Psoas muscle (tissue), 8 donors: Measurements from ENCODE around the gene MEST. TPM values are rescaled to one million over a fixed set of nuclear protein-coding genes. Genes with fewer than 3 reads are reported as not detected.
"Not testable (repeated sequence)": the region's sequence is repeated elsewhere in the genome, so short reads cannot be mapped to it uniquely, and the experiment has no call there.

Experiments used
- ATAC-seq, 4 donors: fragments of 200-7000 bp; cut with Tn5 transposase; one replicate each; pipeline ENCODE4 v1.9.1; 2020; ENCODE audit warnings: moderate library complexity in 3 of 4, mild to moderate bottlenecking in 2 of 4
- DNase-seq, 2 donors: peaks; one replicate each; pipeline ENCODE4 v3.0.0-alpha.2; 2020
- H3K27ac ChIP-seq: fragments of 200-600 bp; one replicate; pipeline ENCODE4 v1.8.0; 2022
- H3K27me3 ChIP-seq, 3 donors: fragments of 200-600 bp in 1 of 3; one replicate each; pipeline versions ENCODE4 v1.6.1 to v1.8.0; 2013 to 2022; ENCODE audit warnings: low read length in 2 of 3, mild to moderate bottlenecking in 2 of 3, moderate library complexity in 1 of 3; ENCODE audit not compliant: insufficient read depth in 3 of 3
- H3K36me3 ChIP-seq, 2 donors: fragments of 200-600 bp in 1 of 2; one replicate each; pipeline versions ENCODE4 v1.6.1 to v1.8.0; 2013 to 2022; ENCODE audit warnings: low read depth in 1 of 2, mild to moderate bottlenecking in 1 of 2, moderate library complexity in 1 of 2; ENCODE audit not compliant: insufficient read depth in 1 of 2
- H3K4me1 ChIP-seq: fragments of 200-600 bp; one replicate; pipeline ENCODE4 v1.8.0; 2022
- H3K4me3 ChIP-seq: fragments of 200-600 bp; one replicate; pipeline ENCODE4 v1.8.0; 2022; ENCODE audit warnings: mild to moderate bottlenecking
- H3K9me3 ChIP-seq: fragments of 200-600 bp; one replicate; pipeline ENCODE4 v1.8.0; 2022
- WGBS, 3 donors: extraction: QIAGEN DNeasy Blood & Tissue Kit; methylation state at CpG; one replicate each; pipeline versions ENCODE4 v1.1.6 to v1.1.7; 2013; 5-methylcytosine and 5-hydroxymethylcytosine counted together
- intact Hi-C, 2 donors: fragments of 100-400 bp; cut with DNase I; formaldehyde crosslinking; loops; one replicate each; pipeline versions ENCODE4 v1.11.0 to v1.14.2; 2022
- polyA plus RNA-seq, 3 donors: library from polyadenylated mRNA; stranded (reverse); fragments of 200-250 nt; gene quantifications; one replicate each; pipeline ENCODE4 v1.2.3, GENCODE V29; 2013
- total RNA-seq, 4 donors: library from RNA; stranded (reverse); fragmentation: NEBNext Ultra II Directional in 2 of 4; extraction: Animal tissue kit (Norgen Biotek cat#: 25700) in 2 of 4; gene quantifications; one replicate each; pipeline versions ENCODE4 v1.2.1 to v1.2.4, GENCODE V29; 2021 to 2023
- TF ChIP-seq, protein P1 (sequence below): fragments of 200-600 bp; IDR thresholded peaks from one replicate; pipeline ENCODE4 v1.8.0; 2022; ENCODE audit warnings: antibody characterized with exemption
- donor health status: healthy with polysubstance abuse.
- donor health status: DM: no; HTN: no; CAD: no; lungs with moderate emphysema.
- donor health status: Bipolar disorder and iron deficiency.
- donor health status: healthy.
- donor health status: DM: yes; HTN: yes; CAD: no.
- donor health status: DM: no; HTN: no; CAD: no.
- donor health status: DM: no; HTN: no; CAD: no.
- donor health status: DM: yes; HTN: yes; CAD: no.

The MEST gene
- total and polyA plus RNA-seq, 7 donors, result 2.8 to 12.6 (median 5.2) TPM

DNA sequence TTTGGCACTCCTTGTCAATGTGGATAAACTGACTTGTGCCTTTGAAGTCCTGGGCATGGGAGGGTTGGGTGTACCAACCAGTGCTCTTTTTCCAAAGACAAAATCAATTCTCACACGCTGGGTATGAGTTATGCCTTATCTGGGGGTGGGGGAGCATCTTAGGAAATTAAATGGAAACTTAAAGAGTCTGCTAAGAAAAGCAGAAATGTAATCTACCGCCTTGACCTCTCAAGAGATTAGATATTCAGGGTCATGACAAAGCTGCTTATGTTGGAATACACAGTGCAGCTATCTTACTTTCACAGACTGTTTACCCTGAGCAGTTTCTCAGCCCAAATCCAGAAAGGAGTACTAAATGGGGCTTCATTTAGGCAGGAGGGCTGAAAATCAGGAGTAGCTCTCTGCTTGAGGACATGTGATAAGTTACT, 2.6 kb downstream of the MEST start:
- Histone ChIP-seq H3K27ac (no peak overlapping the region), H3K9me3 (no peaks in the 10 kb centered on the region), H3K27me3 (peaks cover 0 to 47% (median 16%) of the 10 kb centered on the region in 3 donors), H3K4me1 (no peaks in the 10 kb centered on the region), H3K4me3 (no peak overlapping the region), H3K36me3 (no peaks in the 10 kb centered on the region)
- intact Hi-C loops, result no loop called here
- TF ChIP-seq, protein P1, sequence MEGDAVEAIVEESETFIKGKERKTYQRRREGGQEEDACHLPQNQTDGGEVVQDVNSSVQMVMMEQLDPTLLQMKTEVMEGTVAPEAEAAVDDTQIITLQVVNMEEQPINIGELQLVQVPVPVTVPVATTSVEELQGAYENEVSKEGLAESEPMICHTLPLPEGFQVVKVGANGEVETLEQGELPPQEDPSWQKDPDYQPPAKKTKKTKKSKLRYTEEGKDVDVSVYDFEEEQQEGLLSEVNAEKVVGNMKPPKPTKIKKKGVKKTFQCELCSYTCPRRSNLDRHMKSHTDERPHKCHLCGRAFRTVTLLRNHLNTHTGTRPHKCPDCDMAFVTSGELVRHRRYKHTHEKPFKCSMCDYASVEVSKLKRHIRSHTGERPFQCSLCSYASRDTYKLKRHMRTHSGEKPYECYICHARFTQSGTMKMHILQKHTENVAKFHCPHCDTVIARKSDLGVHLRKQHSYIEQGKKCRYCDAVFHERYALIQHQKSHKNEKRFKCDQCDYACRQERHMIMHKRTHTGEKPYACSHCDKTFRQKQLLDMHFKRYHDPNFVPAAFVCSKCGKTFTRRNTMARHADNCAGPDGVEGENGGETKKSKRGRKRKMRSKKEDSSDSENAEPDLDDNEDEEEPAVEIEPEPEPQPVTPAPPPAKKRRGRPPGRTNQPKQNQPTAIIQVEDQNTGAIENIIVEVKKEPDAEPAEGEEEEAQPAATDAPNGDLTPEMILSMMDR, result no peak
- DNase-seq (no peak), ATAC-seq (no peak)
- WGBS, 3 donors, result 47 to 52% (median 51%) methylated on average over 2 of the region's 2 CpGs

DNA sequence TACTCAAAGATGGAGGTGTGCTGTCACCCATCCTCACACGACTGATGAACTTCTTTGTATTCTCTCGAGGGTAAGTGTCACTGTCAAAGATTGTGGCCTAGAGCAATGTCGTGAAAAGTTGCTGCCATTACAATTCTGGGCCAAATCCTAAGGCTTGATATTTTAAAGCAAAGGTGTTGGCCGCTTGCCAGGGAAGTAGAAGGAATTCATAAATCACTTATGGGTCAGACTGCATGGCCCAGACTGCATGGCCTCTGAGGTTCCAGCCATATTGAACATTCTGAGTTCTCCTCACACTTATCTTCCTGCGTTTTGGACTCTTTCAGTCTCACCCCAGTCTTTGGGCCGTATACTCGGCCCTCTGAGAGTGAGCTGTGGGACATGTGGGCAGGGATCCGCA, 8.6 kb downstream of the MEST start:
- Histone ChIP-seq H3K4me3 (no peak overlapping the region), H3K27ac (no peak overlapping the region), H3K36me3 (peaks cover 0 to 17% of the 10 kb centered on the region in 2 donors), H3K4me1 (no peaks in the 10 kb centered on the region), H3K9me3 (no peaks in the 10 kb centered on the region), H3K27me3 (peaks cover 0 to 3% (median under 1%) of the 10 kb centered on the region in 3 donors)
- 77 to 81% (median 78%) methylated on average over 8 of the region's 8 CpGs for WGBS, 3 donors
- TF ChIP-seq, protein P1, result no peak
- intact Hi-C loops, result no loop called here
- no peak for ATAC-seq
- no peak for DNase-seq

DNA sequence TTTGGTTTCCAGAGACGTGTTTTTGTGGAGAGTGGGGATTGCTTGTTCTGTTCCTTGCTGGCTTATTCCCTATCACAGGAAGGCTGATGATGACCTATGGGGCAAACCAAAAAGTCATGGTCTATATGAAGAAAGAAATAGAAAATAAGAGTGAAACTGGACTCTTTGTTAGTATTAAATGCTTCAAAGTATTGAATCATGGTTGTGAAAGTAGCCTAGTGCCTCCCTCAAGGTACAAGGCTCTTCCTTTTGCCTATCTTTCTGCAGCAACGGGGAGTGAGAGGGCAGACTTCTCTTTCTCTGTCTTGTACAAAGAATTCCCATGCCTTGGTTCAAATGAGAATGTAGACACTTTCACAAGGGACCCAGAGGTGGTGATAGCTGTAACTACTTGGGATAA, 9.0 kb downstream of the MEST start:
- no peak for DNase-seq
- no peak for ATAC-seq
- Histone ChIP-seq H3K4me3 (no peak overlapping the region), H3K9me3 (no peaks in the 10 kb centered on the region), H3K36me3 (peaks cover 0 to 17% of the 10 kb centered on the region in 2 donors), H3K4me1 (no peaks in the 10 kb centered on the region), H3K27ac (no peak overlapping the region), H3K27me3 (peaks cover 0 to 3% (median 0%) of the 10 kb centered on the region in 3 donors)
- TF ChIP-seq, protein P1, result no peak
- intact Hi-C loops, result no loop called here
- WGBS, 3 donors, result 75 to 78% (median 77%) methylated on average over 2 of the region's 2 CpGs

DNA sequence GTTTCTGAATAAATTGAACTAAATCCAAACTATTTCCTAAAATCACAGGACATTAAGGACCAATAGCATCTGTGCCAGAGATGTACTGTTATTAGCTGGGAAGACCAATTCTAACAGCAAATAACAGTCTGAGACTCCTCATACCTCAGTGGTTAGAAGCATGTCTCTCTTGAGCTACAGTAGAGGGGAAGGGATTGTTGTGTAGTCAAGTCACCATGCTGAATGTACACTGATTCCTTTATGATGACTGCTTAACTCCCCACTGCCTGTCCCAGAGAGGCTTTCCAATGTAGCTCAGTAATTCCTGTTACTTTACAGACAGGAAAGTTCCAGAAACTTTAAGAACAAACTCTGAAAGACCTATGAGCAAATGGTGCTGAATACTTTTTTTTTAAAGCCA, 13.9 kb downstream of the MEST start:
- DNase-seq, result no peak
- Histone ChIP-seq H3K27me3 (no peaks in the 10 kb centered on the region), H3K36me3 (peaks cover 0 to 47% of the 10 kb centered on the region in 2 donors), H3K9me3 (no peaks in the 10 kb centered on the region), H3K27ac (no peak overlapping the region), H3K4me1 (no peaks in the 10 kb centered on the region), H3K4me3 (no peak overlapping the region)
- ATAC-seq, result no peak
- TF ChIP-seq, protein P1, result no peak
- intact Hi-C loops, result no loop called here

DNA sequence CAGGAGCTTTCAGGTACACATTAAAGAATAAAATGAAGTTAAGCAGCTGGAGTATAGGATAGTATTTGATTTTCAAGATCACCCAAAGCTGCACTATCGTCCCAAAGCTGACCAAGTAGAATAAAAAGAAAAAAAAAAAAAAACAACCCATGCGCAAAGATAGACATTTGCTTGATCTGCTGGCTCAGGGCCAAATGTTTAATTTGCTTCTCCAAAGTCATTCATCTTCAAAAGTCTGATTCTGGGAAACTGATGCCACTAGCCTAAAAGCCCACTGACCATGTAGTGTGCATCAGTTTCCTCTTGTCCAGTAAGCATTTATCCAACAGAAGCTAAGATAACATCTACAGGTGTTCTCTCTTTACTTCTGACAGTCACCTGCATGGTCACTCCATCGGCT, 14.5 kb downstream of the MEST start:
- Histone ChIP-seq H3K4me3 (no peak overlapping the region), H3K27me3 (no peaks in the 10 kb centered on the region), H3K36me3 (peaks cover 0 to 53% of the 10 kb centered on the region in 2 donors), H3K27ac (no peak overlapping the region), H3K9me3 (no peaks in the 10 kb centered on the region), H3K4me1 (no peaks in the 10 kb centered on the region)
- ATAC-seq (no peak), DNase-seq (no peak)
- intact Hi-C loops, result no loop called here
- TF ChIP-seq, protein P1, result no peak
- 94 to 99% (median 96%) methylated on average over 3 of the region's 3 CpGs for WGBS, 3 donors

DNA sequence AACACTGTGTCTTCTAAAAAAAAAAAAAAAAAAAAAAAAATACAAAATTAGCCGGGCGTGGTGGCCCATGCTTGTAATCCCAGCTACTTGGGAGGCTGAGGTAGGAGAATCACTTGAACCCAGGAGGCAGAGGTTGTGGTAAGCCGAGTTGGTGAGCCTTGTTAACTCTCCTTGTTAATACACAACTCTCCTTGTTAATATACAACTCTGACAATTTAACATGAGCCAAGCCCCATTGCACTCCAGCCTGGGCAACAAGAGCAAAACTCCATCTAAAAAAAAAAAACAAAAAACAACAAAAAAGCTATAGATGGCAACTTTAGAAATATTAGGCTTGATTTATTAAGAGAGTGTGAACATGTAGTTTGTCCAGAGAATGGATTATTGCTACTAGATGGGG, 20.2 kb downstream of the MEST start:
- ATAC-seq, DNase-seq, H3K4me3 ChIP-seq, intact Hi-C loops, H3K27me3 ChIP-seq, H3K9me3 ChIP-seq, H3K4me1 ChIP-seq, H3K27ac ChIP-seq: not testable (repeated sequence)
- peaks cover 0 to 29% of the 10 kb centered on the region in 2 donors for H3K36me3 ChIP-seq
- WGBS, 3 donors, result 93 to 95% (median 93%) methylated on average over 2 to 3 of the region's 3 CpGs
